NCI-H748 (cell line): Measurements from ENCODE around the gene NACAD.
A peak's percentile ranks its signal among the peaks of the same experiment; 100 is the strongest.

Source experiments
- DNase-seq: peaks from one replicate; lab custom pipeline; 2025; ENCODE audit not compliant: unreplicated experiment; lab: John Stamatoyannopoulos, UW

NACAD gene

GRCh38 chr7:45092100-45092930 lies 3.5 kb upstream of the NACAD start:
- no peak for DNase-seq

- DNase-seq: peak; percentile 99
These were observed 647 bp upstream of the NACAD start for GRCh38 chr7:45089341-45089891.

- peak; percentile 54 for DNase-seq
These were observed 545 bp downstream of the NACAD start for GRCh38 chr7:45088146-45088701.

GRCh38 chr7:45087301-45088145 lies 1.2 kb downstream of the NACAD start:
- DNase-seq: no peak

GRCh38 chr7:45086331-45087065 lies 2.3 kb downstream of the NACAD start:
- DNase-seq: no peak

GRCh38 chr7:45085619-45086200 lies 3.1 kb downstream of the NACAD start:
- no peak for DNase-seq

- no peak for DNase-seq
These were observed 3.7 kb downstream of the NACAD start for GRCh38 chr7:45084901-45085618.

GRCh38 chr7:45084336-45084735 lies 4.4 kb downstream of the NACAD start:
- DNase-seq: no peak

GRCh38 chr7:45082831-45083331 lies 5.9 kb downstream of the NACAD start:
- no peak for DNase-seq

- no peak for DNase-seq
These were observed 6.5 kb downstream of the NACAD start for GRCh38 chr7:45082031-45082830.

- no peak for DNase-seq
These were observed 7.1 kb downstream of the NACAD start for GRCh38 chr7:45081670-45081974.

GRCh38 chr7:45080958-45081669 lies 7.7 kb downstream of the NACAD start:
- DNase-seq: no peak

GRCh38 chr7:45080265-45080957 lies 8.4 kb downstream of the NACAD start:
- no peak for DNase-seq

GRCh38 chr7:45078125-45078681 lies 10.6 kb downstream of the NACAD start:
- no peak for DNase-seq

- DNase-seq: no peak
These were observed 11.2 kb downstream of the NACAD start for GRCh38 chr7:45077579-45077978.

- no peak for DNase-seq
These were observed 11.8 kb downstream of the NACAD start for GRCh38 chr7:45076946-45077345.
